GM12801 (cell line): ENCODE results near the gene PCDHB1.

ENCODE experiments used
- TF ChIP-seq, protein P1 (sequence below): IDR thresholded peaks from one replicate; pipeline ENCODE4 v1.5.1; 2011; ENCODE audit warnings: control low read depth; ENCODE audit not compliant: insufficient read length; ENCODE audit errors: extremely low read depth

PCDHB1 gene

DNA sequence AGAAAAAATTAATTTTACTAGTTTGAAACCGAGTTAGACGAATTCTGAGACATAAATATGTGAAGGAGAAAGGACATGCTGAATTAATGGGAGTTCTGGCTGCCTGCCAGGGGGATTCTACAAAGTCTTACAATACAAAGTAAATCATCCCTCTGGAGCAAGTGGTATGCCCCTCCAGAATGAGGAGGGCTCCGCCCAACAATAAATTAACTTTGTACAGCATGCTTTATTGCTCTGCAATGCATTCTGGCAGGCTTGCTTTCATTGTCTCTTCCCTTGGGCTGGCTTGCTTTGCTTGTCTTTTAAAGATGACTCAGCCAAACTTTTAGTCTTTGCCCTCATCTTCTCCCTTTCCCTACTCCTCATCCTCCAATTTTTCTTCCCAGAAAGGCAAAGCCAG, 11.7 kb upstream of the PCDHB1 start:
- TF ChIP-seq, protein P1, sequence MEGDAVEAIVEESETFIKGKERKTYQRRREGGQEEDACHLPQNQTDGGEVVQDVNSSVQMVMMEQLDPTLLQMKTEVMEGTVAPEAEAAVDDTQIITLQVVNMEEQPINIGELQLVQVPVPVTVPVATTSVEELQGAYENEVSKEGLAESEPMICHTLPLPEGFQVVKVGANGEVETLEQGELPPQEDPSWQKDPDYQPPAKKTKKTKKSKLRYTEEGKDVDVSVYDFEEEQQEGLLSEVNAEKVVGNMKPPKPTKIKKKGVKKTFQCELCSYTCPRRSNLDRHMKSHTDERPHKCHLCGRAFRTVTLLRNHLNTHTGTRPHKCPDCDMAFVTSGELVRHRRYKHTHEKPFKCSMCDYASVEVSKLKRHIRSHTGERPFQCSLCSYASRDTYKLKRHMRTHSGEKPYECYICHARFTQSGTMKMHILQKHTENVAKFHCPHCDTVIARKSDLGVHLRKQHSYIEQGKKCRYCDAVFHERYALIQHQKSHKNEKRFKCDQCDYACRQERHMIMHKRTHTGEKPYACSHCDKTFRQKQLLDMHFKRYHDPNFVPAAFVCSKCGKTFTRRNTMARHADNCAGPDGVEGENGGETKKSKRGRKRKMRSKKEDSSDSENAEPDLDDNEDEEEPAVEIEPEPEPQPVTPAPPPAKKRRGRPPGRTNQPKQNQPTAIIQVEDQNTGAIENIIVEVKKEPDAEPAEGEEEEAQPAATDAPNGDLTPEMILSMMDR: no peak

DNA sequence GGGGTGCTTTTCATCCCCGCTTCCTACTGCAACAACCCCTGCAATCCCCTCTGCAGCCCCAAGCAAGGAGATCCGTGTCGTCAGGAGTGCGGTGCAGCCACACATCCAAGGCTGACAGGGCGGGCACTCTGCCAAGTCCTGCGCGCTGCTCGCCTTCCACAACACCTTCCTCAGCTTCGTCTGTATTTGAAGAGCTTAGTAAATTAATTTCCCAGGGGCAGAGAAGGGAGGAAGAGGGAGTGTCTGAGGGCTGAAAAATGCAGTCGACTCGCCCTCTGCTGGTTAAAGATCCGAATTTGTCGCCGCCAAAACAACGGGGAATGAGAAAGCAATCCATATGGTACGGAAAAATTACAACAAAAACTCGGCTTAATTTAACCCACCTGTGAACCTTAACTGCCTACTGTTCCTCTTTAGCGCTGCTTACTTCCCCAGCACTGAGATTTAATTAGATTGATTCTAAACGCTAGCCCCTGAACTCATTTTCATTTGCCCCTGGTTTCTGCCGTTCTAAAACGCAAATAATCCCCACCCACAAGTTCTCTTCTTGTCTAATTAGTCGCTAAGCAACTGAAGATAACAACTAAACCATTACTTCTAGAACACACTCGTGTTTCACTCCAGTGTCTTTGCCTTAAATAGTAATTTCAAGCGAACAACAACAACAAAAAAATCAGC, 10.9 kb upstream of the PCDHB1 start:
- TF ChIP-seq, protein P1: no peak

DNA sequence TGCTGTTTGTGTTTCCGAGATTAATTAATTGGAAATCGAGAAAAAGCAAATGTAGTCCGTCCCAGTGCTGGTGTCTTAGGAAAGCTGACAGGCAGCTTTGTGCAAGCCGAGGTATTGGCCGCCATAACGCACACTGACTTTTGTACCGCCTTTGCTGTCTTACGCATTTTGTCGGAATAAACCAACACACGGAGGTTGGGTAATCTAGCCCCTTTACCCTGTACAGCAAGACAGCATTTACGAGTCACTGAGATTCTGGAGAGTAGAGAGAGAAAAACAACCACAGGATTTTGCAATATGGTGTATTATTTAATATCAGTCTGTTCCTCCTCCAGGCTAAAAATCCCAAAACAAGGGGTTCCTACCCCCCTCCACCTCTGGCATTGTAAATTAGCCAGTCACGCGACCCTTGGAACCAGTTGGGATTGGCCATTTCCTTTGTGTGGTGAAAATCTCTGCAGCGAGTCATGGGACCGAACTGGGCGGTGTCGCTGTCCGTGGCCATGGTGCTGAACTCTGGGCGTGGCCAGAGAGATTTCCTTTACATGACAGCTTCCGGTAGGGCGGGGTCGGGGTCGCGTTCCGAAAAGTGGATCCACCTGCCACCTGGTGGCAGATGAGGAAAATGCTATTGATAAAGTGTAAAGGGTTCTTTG, 10.3 kb upstream of the PCDHB1 start:
- TF ChIP-seq, protein P1: no peak

DNA sequence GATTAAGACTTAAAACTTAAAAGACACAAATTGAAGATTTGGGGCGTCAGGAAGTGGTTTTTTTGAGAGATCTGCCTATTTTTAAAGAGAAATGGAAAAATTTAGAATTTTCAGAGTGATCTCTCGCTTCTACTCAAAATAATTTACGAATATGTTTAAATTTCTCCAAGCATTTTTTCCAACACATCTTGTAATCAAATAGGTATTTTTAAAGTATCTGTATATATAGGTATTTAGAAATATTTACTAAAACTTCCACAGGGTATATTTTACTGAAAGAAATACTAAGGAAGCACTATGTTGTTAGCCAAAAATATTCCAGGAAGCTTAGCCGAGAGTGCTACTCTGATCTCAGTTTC, 9.8 kb upstream of the PCDHB1 start:
- TF ChIP-seq, protein P1: no peak

DNA sequence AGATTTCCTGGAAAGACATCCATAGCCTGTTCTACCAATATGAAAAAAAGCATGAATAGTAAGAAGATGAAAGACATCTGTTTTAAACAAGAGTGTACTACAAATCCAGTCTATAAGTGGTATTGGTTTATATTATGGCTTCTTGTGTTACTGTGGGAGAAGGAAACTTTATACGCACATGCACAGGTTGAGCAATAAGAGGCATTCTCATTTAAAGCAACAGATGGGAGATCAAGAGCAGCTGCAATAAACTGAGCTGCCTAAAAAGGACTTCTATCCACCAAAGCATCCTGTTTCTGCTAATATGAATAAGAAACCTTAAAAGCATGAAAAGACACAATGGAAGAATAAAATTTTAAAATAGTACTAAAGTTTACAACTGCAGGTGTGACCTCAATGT, 8.6 kb upstream of the PCDHB1 start:
- TF ChIP-seq, protein P1: no peak

DNA sequence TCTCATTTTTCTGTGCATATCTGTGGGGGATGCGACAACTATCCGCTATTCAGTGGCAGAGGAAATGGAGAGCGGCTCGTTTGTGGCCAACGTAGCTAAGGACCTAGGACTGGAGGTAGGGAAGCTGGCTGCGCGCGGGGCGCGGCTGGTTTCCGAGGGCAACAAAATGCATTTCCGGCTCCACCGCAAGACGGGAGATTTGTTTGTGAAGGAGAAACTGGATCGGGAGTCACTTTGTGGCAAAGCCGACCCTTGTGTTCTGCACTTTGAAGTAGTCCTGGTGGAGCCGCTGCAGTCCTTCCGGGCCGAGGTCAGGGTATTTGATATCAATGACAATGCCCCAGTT, 320 bp downstream of the PCDHB1 start:
- TF ChIP-seq, protein P1: no peak

DNA sequence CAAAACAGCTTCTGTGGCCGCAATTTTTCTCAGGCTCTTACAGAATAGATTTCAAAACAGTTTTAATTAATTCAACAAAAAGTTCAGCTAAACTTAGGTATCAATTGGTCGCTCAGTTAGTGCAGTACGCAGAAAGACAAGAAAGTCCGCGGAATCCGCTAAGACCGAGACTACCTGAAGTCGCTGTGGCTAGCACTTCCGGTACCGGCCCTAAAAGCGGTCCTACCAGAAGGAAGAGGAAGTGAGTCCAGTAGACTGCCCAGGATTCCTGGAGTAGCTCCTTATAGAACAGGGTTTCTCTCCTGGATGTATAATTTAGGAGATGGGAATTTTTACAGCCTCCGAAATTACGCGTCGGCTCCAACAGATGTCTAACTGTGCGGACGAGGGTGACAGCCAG, 26.7 kb downstream of the PCDHB1 start:
- TF ChIP-seq, protein P1: no peak

DNA sequence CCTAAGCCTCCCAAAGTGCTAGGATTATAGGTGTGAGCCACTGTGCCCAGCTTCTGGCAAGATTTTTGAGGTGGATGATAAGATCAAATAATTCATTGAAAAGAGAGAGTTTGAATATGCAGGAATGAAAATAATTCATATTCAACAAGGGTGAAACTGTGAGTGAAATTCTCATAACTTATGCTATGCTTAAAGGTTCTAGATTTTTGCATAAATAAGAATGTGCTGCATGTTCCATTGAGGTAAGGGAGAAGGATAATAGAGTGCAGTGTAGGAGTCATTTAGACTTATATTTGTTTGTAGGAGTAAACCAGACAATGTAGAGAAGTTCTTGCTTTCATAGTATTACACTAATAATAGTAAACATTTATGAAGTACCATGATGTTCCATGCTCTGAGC, 31.1 kb downstream of the PCDHB1 start:
- TF ChIP-seq, protein P1: no peak
